HepG2 (cell line): ENCODE data around the gene TMPRSS7.

Experiments used
- CTCF ChIP-seq: sonication (generic); formaldehyde crosslinking; IDR thresholded peaks from 2 replicates; pipeline ENCODE4 v1.5.0; 2020; ENCODE audit warnings: mild to moderate bottlenecking, missing genetic modification reagents, moderate library complexity
- E2F1 ChIP-seq: sonication (generic); formaldehyde crosslinking; IDR thresholded peaks from 2 replicates; pipeline ENCODE4 v1.5.0; 2020; ENCODE audit warnings: missing genetic modification reagents
- FOXK2 ChIP-seq: fragments of 450-650 bp; IDR thresholded peaks from 2 replicates; pipeline ENCODE4 v1.6.1; 2016
- JUND ChIP-seq: sonication (generic); formaldehyde crosslinking; IDR thresholded peaks from 2 replicates; pipeline ENCODE4 v1.8.0; 2022; ENCODE audit warnings: mild to moderate bottlenecking, missing genetic modification reagents
- MLX ChIP-seq: IDR thresholded peaks from 2 replicates; pipeline ENCODE4 v1.6.1; 2016
- NFYB ChIP-seq: sonication (generic); formaldehyde crosslinking; IDR thresholded peaks from 2 replicates; pipeline ENCODE4 v1.4.0; 2020; ENCODE audit warnings: missing genetic modification reagents
- NRL ChIP-seq: sonication (generic); formaldehyde crosslinking; IDR thresholded peaks from 2 replicates; pipeline ENCODE4 v1.5.0; 2020; ENCODE audit warnings: missing genetic modification reagents, mild to moderate bottlenecking, moderate library complexity, borderline replicate concordance
- POLR2A ChIP-seq, 2 experiments: IDR thresholded peaks; 2 replicates each; pipeline ENCODE4 v1.6.1; 2011; ENCODE audit warnings: low read depth in 2 of 2, low read length in 2 of 2, mild to moderate bottlenecking in 1 of 2, moderate library complexity in 1 of 2; ENCODE audit not compliant: insufficient read depth in 1 of 2
- POLR2AphosphoS5 ChIP-seq: IDR thresholded peaks from 2 replicates; pipeline ENCODE4 v1.6.1; 2012; ENCODE audit warnings: low read depth, low read length
- RAD21 ChIP-seq: fragments of 450-650 bp; formaldehyde crosslinking; IDR thresholded peaks from 2 replicates; pipeline ENCODE4 v1.5.0; 2020; ENCODE audit warnings: mild to moderate bottlenecking
- TAF1 ChIP-seq: sonication (generic); formaldehyde crosslinking; IDR thresholded peaks from 2 replicates; pipeline ENCODE4 v1.4.0; 2020; ENCODE audit warnings: missing genetic modification reagents
- ZNF331 ChIP-seq: sonication (generic); formaldehyde crosslinking; IDR thresholded peaks from 2 replicates; pipeline ENCODE4 v1.4.0; 2020; ENCODE audit warnings: missing genetic modification reagents

GRCh38 chr3:112078125-112079083 lies 43.9 kb downstream of the TMPRSS7 start:
- TF ChIP-seq NRL (CRISPR knock-in tag): no peak
- no peak for TF ChIP-seq FOXK2
- no peak for TF ChIP-seq CTCF (CRISPR knock-in tag)
- TF ChIP-seq JUND: no peak
- no peak for TF ChIP-seq ZNF331 (CRISPR knock-in tag)
- no peak for TF ChIP-seq POLR2A (IDR thresholded peaks at IDR 0.05; ENCODE audit: insufficient read depth in 1 of 2, low read depth in 2 of 2, low read length in 2 of 2)
- no peak for TF ChIP-seq E2F1 (CRISPR knock-in tag)
- TF ChIP-seq POLR2AphosphoS5: no peak
- TF ChIP-seq TAF1 (CRISPR knock-in tag): no peak
- no peak for TF ChIP-seq NFYB (CRISPR knock-in tag)
- TF ChIP-seq MLX (CRISPR knock-in tag): no peak
- no peak for TF ChIP-seq RAD21
